Dermis blood vessel endothelial cell (primary cell): ENCODE measurements around the gene PILRB. TPM values are rescaled to one million over a fixed set of nuclear protein-coding genes. Genes with fewer than 3 reads are reported as not detected.
"Not testable (repeated sequence)": the region's sequence is repeated elsewhere in the genome, so short reads cannot be mapped to it uniquely, and the experiment has no call there.

Source experiments
- DNase-seq: peaks from one replicate; pipeline ENCODE4 v3.0.0; 2010
- total RNA-seq: library from RNA; depleted of rRNA; stranded (reverse); fragments of >200 nt; gene quantifications from 2 replicates; pipeline ENCODE4 v1.2.3, GENCODE V29; 2014

PILRB gene
- total RNA-seq, 1 donor from 2014 or later, result 17.0 TPM

DNA sequence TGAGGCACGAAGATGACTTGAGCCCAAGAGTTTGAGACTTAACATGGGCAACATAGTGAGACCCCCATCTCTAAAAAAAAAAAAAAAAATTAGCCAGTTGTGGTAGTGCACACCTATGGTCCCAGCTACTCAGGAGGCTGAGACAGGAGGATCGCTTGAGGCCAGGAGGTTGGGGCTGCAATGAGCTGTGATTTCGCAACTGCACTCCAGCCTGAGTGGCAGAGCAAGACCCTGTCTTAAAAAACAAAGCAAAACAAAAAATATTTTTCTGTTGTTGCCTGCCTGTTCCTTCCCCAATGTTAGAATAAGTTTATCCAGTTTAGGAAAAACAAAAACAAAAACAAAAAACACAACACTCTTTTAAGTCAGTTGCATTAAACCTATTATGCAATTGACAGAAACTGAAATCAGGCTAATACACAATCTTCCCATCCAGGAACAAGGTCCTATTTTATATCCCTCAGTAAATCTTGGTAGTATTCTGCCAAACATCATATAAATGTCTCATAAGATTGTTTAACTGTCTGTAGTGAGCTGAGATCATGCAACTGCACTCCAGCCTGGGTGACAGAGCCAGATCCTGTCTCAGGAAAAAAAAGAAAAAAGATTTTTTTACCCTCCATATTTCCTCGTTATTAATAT, 20.3 kb downstream of the PILRB start:
- DNase-seq, result no peak

- DNase-seq, result no peak
These were observed 22.3 kb downstream of the PILRB start for GRCh38 chr7:100380196-100380595.

- not testable (repeated sequence) for DNase-seq
These were observed 23.8 kb downstream of the PILRB start for GRCh38 chr7:100381531-100382233.

GRCh38 chr7:100382234-100382853, 24.4 kb downstream of the PILRB start:
- DNase-seq, result not testable (repeated sequence)

DNA sequence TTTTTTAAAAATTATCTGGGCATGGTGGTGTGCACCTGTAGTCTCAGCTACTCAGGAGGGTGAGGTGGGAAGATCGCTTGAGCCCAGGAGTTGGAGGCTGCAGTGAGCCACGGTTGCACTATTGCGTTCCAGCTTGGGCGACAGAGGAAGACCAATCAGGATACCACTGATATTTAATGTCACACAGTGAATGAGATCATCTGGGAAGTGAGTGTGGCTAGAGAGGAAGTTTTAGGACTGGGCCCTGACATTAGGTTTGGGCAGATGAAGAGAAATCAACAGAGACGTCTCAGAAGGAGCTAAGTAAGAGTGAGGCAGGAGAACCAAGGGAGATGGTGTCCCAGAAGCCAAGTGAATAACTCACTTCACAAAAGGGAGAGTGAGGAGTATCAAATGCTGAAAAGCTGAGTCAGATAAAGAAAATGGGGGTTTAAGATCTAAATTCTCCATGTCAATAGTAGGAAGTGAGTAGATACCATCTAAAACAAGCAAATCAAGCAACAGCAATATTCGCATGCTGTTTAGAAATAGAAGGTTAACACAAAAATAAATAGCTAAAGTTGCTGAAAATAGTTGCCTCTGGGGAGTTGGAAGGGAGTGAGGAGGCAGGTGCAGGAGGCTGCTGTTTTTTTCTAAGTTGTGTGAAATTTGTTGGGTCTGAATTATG, 26.8 kb downstream of the PILRB start:
- peak; percentile 41 for DNase-seq

DNA sequence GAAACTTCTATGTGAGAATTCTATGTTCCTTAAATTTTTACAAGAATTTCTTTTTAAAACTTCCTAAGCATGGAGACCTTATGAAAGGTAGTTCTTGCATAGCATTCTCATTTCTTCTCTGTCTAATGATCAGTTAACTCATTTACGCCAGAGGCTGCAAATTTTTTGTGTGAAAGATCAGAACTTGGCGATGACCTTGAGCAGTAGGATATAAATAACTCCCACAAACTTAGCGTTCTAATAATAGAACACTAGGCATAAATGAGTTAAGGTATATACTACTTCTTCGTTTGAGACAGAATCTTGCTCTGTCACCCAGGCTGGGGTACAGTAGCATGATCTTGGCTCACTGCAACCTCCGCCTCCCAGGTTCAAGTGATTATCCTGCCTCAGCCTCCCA, 29.0 kb downstream of the PILRB start:
- no peak for DNase-seq

GRCh38 chr7:100387695-100388094, 29.8 kb downstream of the PILRB start:
- DNase-seq, result no peak

GRCh38 chr7:100389437-100390088, 31.6 kb downstream of the PILRB start:
- no peak for DNase-seq

DNA sequence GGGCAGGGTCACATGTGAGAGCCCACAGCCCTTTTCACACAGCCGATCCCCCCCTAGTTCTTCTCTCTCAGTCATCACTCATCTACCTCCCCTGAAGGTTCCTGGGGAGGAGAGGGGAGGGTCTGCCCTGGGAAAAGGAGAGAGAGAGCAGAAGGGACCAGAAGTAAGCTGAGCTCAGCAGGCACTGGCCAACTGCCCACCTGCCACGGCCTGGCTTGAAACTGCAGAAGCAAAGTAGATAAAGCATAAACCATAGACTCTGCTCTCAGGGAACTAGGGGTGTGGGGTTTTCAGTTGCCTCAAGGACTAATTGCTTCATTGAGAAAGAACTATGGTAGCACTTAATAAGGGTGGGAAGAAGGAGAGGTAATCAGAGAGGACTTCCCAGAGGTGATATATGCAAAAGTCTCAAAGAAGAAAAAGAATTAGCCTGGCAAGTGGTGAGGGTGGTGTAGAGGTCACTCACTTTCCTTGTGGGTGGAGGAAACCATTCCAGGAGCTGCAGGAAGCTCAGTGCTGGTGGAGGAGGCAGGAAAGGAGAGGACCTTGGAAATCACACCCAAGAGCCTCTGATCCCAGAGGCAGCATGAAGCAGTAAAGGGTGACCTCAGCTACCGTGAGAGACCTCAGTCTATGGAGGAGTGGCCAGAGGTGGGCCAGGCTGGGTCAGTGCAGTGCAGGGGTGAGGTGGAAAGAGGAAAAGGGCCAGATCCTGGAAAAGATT, 32.5 kb downstream of the PILRB start:
- no peak for DNase-seq

DNA sequence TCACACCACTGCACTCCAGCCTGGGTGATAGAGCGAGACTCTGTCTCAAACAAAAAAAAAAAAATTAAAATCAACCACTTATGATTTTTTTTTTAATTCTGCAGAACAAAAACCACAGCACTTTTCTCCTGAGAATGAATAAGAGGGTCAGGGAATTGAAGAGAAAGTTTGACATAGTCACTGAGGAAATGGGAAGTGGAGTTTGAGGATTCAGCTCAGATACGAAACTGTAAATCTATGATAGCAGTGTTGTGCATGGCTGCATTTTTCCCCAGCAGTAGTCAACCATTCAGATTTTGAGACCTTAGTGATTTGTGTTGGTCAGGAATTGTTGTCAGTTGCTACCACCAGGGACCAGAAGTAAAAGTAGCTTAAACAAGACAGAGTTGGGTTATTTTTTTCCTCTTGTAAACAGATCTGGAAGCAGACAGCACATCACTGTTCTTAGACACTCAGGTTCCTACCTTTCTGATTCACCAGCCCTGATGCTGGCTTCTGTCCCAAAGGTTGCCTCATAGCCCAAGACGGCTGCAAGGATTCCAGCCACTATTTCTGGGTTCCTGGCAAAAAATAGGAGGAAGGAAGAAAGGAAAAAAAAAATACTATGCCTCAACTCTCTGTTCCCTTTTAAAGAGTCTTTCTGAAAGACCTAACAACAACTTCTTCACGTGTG, 35.5 kb downstream of the PILRB start:
- DNase-seq, result no peak

GRCh38 chr7:100394077-100394476, 36.2 kb downstream of the PILRB start:
- DNase-seq, result no peak

DNA sequence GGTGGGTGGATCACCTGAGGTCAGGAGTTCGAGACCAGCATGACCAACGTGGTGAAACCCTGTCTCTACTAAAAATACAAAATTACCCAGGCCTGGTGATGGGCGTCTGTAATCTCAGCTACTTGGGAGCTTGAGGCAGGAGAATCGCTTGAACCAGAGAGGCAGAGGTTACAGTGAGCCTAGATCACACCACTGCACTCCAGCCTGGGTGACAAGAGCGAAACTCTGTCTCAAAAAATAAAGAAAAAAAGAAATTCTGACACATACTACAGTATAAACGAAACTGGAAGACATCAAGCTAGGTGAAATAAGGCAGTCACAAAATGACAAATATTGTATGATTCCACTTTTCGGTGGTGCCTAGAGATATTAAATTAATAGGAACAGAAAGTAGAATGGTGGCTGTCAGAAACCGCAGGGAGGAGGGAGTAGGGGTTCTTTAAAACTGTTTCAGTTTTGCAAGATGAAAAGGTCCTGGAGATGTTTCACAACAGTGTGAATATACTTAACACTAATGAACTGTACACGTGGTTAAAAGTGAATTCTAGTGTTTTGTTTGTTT, 38.6 kb downstream of the PILRB start:
- DNase-seq, result no peak

GRCh38 chr7:100397315-100398081, 39.6 kb downstream of the PILRB start:
- no peak for DNase-seq

DNA sequence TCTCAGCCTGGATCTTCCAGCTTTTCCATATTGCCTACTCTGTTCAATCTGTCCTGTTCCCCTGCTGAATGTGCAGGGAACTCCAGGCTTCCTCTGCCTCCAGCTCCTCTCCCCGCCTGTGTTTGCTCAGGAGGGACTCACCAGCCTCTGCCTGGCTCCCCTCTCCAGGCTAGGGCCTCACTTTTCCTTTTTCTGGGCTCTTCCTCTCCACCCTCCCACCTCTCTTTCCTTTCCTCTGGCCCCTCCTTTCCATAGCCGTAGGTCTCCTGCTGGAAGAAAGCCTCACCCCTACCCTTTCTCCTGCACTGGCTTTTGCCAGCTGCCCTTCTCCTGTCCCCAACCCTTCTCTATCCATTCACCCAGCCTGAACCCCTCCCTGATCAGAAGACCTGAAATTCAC, 40.3 kb downstream of the PILRB start:
- DNase-seq, result no peak

GRCh38 chr7:100400041-100400440, 42.1 kb downstream of the PILRB start:
- no peak for DNase-seq

GRCh38 chr7:100400656-100401055, 42.7 kb downstream of the PILRB start:
- peak; percentile 46 for DNase-seq

DNA sequence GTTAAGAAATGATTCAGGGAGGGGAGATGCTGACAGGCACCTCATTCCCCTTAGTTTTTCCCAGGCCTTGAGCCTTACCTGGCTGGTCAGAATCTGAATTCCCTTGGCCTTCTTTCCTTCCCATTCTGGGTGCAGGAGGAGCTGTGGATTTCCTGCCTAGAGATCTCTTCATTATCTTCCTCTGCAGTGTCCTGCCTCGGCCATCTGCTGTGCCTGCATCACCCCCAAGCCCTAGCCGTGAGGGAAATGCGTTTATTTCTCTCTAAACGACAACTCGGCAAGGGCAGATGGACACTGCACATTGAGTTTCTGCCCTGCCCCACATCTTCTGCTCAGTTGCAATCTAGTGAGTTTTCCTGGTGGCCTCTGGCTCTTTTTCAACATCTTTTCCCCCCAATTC, 43.9 kb downstream of the PILRB start:
- no peak for DNase-seq

DNA sequence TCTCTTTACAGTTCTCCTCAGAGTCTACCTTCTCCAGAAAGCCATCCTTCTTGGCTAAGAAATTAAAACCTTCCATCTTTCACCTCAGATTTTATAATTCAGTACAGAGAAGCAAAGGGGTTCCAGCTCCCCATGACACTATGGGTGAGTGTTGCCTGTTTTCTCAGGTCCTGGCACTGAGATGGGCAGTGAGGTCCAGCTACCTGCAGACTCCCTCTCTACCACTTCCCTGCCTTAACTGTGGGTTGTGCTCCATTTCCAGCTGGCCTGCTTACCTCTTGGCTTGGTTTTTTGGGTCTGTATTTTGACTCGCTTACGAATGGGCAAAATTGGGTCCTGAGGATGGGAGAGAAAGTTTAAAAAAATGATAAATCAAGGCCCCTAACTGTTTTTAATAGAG, 44.3 kb downstream of the PILRB start:
- no peak for DNase-seq

DNA sequence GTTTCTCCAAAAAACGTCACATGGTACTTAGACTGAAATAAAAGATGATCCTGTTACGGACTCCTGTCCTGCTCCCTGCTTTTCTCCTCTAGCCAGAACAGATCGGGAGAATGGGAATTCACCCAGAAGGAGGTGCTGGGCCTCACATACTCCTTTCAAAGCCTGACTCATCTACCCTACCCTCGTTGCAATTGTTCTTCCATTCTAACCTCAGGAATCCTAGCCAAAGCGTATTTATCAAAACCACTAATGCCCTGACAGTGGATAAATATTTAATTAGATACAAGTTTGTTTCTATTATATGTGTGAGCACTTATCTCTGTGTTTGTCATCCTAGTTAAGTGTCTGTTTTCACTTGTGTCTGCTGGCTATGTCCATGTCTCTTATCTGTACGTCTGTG, 48.9 kb downstream of the PILRB start:
- DNase-seq, result no peak
